HEK293 (cell line): ENCODE results near the gene IMPACT.

Source experiments
- CTCF ChIA-PET: fragments of 350-600 bp; formaldehyde crosslinking; extraction: SDS; loops from one replicate; lab custom pipeline; 2021; ENCODE audit warnings: antibody characterized with exemption; lab: Yijun Ruan, JAX
- POLR2A ChIA-PET: fragments of 300-600 bp; formaldehyde crosslinking; extraction: SDS; loops from one replicate; lab custom pipeline; 2020; ENCODE audit warnings: antibody characterized with exemption, inconsistent platforms; lab: Yijun Ruan, JAX
- H3K27ac ChIP-seq: fragments of 200-500 bp; sonication (Bioruptor generic); 2 replicates; pipeline ENCODE4 v1.5.1; 2014; ENCODE audit warnings: low read depth, low read length, control low read depth, inconsistent platforms; ENCODE audit errors: extremely low read depth
- H3K36me3 ChIP-seq, 2 experiments: fragments of 200-500 bp in 1 of 2; sonication (Bioruptor generic) in 1 of 2; 1 replicate in 1 of 2; 2 replicates in 1 of 2; pipeline ENCODE4 v1.5.1; 2014 to 2017; ENCODE audit warnings: inconsistent platforms in 2 of 2, low read length in 2 of 2; ENCODE audit not compliant: control insufficient read depth in 2 of 2, insufficient read depth in 1 of 2
- H3K4me1 ChIP-seq: fragments of 200-500 bp; sonication (Bioruptor generic); 2 replicates; pipeline ENCODE4 v1.5.1; 2014; ENCODE audit warnings: mild to moderate bottlenecking, low read length, inconsistent platforms; ENCODE audit not compliant: control insufficient read depth, insufficient read depth
- H3K4me3 ChIP-seq: 2 replicates; pipeline ENCODE4 v1.5.1; 2011; ENCODE audit warnings: low read depth, mild to moderate bottlenecking, control low read depth, low read length, moderate library complexity
- H3K9me3 ChIP-seq: fragments of 200-500 bp; sonication (Bioruptor generic); 2 replicates; pipeline ENCODE4 v1.5.1; 2014; ENCODE audit warnings: low read depth, low read length, inconsistent platforms; ENCODE audit not compliant: control insufficient read depth, insufficient read depth
- KLF1 ChIP-seq: fragments of 450-650 bp; formaldehyde crosslinking; IDR thresholded peaks from 2 replicates; pipeline ENCODE4 v1.5.1; 2016; ENCODE audit warnings: missing biosample characterization, missing genetic modification characterization
- KLF9 ChIP-seq: fragments of 450-650 bp; formaldehyde crosslinking; IDR thresholded peaks from 2 replicates; pipeline ENCODE4 v1.5.1; 2016; ENCODE audit warnings: missing biosample characterization, missing genetic modification characterization, low read depth
- SCRT2 ChIP-seq: fragments of 450-650 bp; formaldehyde crosslinking; IDR thresholded peaks from 2 replicates; pipeline ENCODE4 v1.5.1; 2016; ENCODE audit warnings: missing biosample characterization, missing genetic modification characterization
- YY2 ChIP-seq: fragments of 450-650 bp; formaldehyde crosslinking; IDR thresholded peaks from 2 replicates; pipeline ENCODE4 v1.5.1; 2016; ENCODE audit warnings: missing biosample characterization, missing genetic modification characterization
- ZNF148 ChIP-seq: fragments of 450-650 bp; formaldehyde crosslinking; IDR thresholded peaks from 2 replicates; pipeline ENCODE4 v1.5.0; 2017; ENCODE audit warnings: missing biosample characterization, missing genetic modification characterization, borderline replicate concordance
- ZNF157 ChIP-seq: fragments of 450-650 bp; formaldehyde crosslinking; IDR thresholded peaks from 2 replicates; pipeline ENCODE4 v1.5.1; 2016; ENCODE audit warnings: missing biosample characterization, missing genetic modification characterization
- ZNF202 ChIP-seq: fragments of 450-650 bp; formaldehyde crosslinking; IDR thresholded peaks from 2 replicates; pipeline ENCODE4 v1.5.1; 2016; ENCODE audit warnings: missing biosample characterization, missing genetic modification characterization, borderline replicate concordance
- ZNF324 ChIP-seq: fragments of 450-650 bp; formaldehyde crosslinking; IDR thresholded peaks from 2 replicates; pipeline ENCODE4 v1.5.1; 2016; ENCODE audit warnings: missing biosample characterization, missing genetic modification characterization
- ZNF350 ChIP-seq: fragments of 450-650 bp; formaldehyde crosslinking; IDR thresholded peaks from 2 replicates; pipeline ENCODE4 v1.5.0; 2017; ENCODE audit warnings: missing biosample characterization, mild to moderate bottlenecking, missing genetic modification characterization
- ZNF416 ChIP-seq: fragments of 450-650 bp; formaldehyde crosslinking; IDR thresholded peaks from 2 replicates; pipeline ENCODE4 v1.5.1; 2016; ENCODE audit warnings: missing biosample characterization, missing genetic modification characterization
- ZNF48 ChIP-seq: fragments of 450-650 bp; formaldehyde crosslinking; IDR thresholded peaks from 2 replicates; pipeline ENCODE4 v1.5.1; 2016; ENCODE audit warnings: missing biosample characterization, missing genetic modification characterization
- ZNF549 ChIP-seq: fragments of 450-650 bp; IDR thresholded peaks from 2 replicates; pipeline ENCODE4 v1.5.1; 2018; ENCODE audit warnings: missing biosample characterization, missing genetic modification characterization, mild to moderate bottlenecking, inconsistent platforms, moderate library complexity
- ZNF555 ChIP-seq: fragments of 450-650 bp; formaldehyde crosslinking; conservative IDR thresholded peaks from 2 replicates; pipeline ENCODE4 v1.5.1; 2017; ENCODE audit warnings: missing biosample characterization, mild to moderate bottlenecking, missing genetic modification characterization, inconsistent platforms
- ZNF560 ChIP-seq: fragments of 450-650 bp; formaldehyde crosslinking; IDR thresholded peaks from 2 replicates; pipeline ENCODE4 v1.5.1; 2017; ENCODE audit warnings: missing biosample characterization, missing genetic modification characterization, borderline replicate concordance
- ZNF670 ChIP-seq: fragments of 450-650 bp; formaldehyde crosslinking; IDR thresholded peaks from 2 replicates; pipeline ENCODE4 v1.5.1; 2016; ENCODE audit warnings: missing biosample characterization, missing genetic modification characterization, low read depth
- ZNF677 ChIP-seq: fragments of 450-650 bp; IDR thresholded peaks from 2 replicates; pipeline ENCODE4 v1.5.0; 2018; ENCODE audit warnings: missing biosample characterization, mild to moderate bottlenecking, missing genetic modification characterization, moderate library complexity
- ZNF837 ChIP-seq: fragments of 450-650 bp; formaldehyde crosslinking; IDR thresholded peaks from 2 replicates; pipeline ENCODE4 v1.5.1; 2016; ENCODE audit warnings: missing biosample characterization, missing genetic modification characterization
- TF ChIP-seq, protein P1 (sequence below): fragments of 450-650 bp; formaldehyde crosslinking; IDR thresholded peaks from 2 replicates; pipeline ENCODE4 v1.5.1; 2016; ENCODE audit warnings: missing biosample characterization, missing genetic modification characterization, borderline replicate concordance
- TF ChIP-seq, protein P2 (sequence below): fragments of 450-650 bp; formaldehyde crosslinking; IDR thresholded peaks from 2 replicates; pipeline ENCODE4 v1.5.1; 2016; ENCODE audit warnings: missing biosample characterization, missing genetic modification characterization
- TF ChIP-seq, protein P3 (sequence below): fragments of 450-650 bp; formaldehyde crosslinking; IDR thresholded peaks from 2 replicates; pipeline ENCODE4 v1.5.1; 2016; ENCODE audit warnings: missing biosample characterization, missing genetic modification characterization

Gene IMPACT

DNA sequence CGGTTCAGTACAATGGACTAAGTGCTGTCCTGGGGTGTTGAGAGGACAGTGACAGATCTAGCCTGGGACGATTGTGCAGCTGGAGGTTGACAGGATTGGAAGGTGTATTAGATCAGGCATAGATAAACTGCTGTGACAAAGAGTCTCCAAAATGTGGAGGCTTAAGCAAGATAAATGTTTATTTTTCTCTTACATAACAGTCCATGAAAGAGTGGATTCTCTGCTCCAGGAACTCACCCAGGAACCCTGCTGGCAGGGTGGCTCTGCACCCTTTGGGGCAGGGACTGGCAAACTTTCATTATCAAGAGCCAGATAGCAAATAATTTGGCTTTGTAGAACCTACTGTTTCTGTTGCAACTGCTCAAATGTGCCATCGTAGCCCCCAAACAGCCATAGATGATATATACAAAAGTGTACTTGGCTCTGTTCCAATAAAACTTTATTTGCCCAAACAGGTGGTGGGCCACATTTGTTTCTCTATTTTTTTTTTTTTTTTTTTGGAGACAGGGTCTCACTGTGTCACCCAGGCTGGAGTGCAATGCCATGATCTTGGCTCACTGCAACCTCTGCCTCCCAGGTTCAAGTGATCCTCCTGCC is 43.6 kb downstream of the IMPACT start:
- CTCF ChIA-PET = interaction anchor here (1.4 kb wide), 1 partner anchor 19 kb away, joined by 7 read pairs; no protein-coding TSS in a partner anchor
- POLR2A ChIA-PET = no interaction called here

DNA sequence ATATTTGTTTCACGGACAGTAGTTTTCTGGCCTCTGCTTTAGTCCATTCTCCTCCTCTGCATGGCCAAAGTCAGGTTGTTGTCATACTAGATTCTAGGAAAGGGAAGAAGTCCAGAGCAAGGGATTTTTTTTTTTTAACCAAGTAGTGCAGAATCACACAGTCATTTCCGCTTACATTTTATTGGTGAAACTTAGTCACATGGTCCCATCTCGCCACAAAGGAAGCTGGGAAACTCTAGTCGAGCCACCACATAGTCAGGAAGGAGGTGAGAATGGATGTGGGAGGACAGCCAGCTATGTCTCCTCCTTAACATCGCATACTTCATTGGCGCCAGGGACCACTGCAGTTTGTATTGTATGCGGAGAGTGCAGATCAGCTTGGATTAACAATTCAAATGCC is 44.3 kb downstream of the IMPACT start:
- Histone ChIP-seq H3K27ac (no peak overlapping the region), H3K36me3 (no peaks in the 10 kb centered on the region), H3K4me1 (no peaks in the 10 kb centered on the region), H3K9me3 (no peaks in the 10 kb centered on the region), H3K4me3 (no peak overlapping the region)
- no peak for TF ChIP-seq ZNF670 (tag by site-specific recombination)
- no peak for TF ChIP-seq ZNF837
- no peak for TF ChIP-seq ZNF677
- CTCF ChIA-PET = interaction anchor here (1.4 kb wide), 1 partner anchor 18 kb away, joined by 7 read pairs; no protein-coding TSS in a partner anchor
- POLR2A ChIA-PET = interaction anchor here (0.6 kb wide), 1 partner anchor 14 kb away, joined by 5 read pairs; no protein-coding TSS in a partner anchor

More for the DNA sequence above, 43.6 kb downstream of the IMPACT start:
- TF ChIP-seq ZNF350 (tag by site-specific recombination) (no peak), KLF9 (tag by site-specific recombination) (no peak), YY2 (tag by site-specific recombination) (no peak), ZNF560 (tag by site-specific recombination) (no peak), SCRT2 (no peak), ZNF48 (no peak), ZNF324 (tag by site-specific recombination) (no peak), ZNF202 (no peak), ZNF549 (no peak), ZNF416 (tag by site-specific recombination) (no peak), KLF1 (tag by site-specific recombination) (no peak), ZNF157 (no peak), ZNF555 (tag by site-specific recombination) (no peak), ZNF148 (tag by site-specific recombination) (no peak)
- TF ChIP-seq, protein P1, sequence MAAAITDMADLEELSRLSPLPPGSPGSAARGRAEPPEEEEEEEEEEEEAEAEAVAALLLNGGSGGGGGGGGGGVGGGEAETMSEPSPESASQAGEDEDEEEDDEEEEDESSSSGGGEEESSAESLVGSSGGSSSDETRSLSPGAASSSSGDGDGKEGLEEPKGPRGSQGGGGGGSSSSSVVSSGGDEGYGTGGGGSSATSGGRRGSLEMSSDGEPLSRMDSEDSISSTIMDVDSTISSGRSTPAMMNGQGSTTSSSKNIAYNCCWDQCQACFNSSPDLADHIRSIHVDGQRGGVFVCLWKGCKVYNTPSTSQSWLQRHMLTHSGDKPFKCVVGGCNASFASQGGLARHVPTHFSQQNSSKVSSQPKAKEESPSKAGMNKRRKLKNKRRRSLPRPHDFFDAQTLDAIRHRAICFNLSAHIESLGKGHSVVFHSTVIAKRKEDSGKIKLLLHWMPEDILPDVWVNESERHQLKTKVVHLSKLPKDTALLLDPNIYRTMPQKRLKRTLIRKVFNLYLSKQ (tag by site-specific recombination) = no peak
- TF ChIP-seq, protein P2, sequence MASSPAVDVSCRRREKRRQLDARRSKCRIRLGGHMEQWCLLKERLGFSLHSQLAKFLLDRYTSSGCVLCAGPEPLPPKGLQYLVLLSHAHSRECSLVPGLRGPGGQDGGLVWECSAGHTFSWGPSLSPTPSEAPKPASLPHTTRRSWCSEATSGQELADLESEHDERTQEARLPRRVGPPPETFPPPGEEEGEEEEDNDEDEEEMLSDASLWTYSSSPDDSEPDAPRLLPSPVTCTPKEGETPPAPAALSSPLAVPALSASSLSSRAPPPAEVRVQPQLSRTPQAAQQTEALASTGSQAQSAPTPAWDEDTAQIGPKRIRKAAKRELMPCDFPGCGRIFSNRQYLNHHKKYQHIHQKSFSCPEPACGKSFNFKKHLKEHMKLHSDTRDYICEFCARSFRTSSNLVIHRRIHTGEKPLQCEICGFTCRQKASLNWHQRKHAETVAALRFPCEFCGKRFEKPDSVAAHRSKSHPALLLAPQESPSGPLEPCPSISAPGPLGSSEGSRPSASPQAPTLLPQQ (tag by site-specific recombination) = no peak
- TF ChIP-seq, protein P3, sequence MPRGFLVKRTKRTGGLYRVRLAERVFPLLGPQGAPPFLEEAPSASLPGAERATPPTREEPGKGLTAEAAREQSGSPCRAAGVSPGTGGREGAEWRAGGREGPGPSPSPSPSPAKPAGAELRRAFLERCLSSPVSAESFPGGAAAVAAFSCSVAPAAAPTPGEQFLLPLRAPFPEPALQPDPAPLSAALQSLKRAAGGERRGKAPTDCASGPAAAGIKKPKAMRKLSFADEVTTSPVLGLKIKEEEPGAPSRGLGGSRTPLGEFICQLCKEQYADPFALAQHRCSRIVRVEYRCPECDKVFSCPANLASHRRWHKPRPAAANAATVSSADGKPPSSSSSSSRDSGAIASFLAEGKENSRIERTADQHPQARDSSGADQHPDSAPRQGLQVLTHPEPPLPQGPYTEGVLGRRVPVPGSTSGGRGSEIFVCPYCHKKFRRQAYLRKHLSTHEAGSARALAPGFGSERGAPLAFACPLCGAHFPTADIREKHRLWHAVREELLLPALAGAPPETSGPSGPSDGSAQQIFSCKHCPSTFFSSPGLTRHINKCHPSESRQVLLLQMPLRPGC = no peak
- Histone ChIP-seq H3K4me1 (no peaks in the 10 kb centered on the region), H3K27ac (no peak overlapping the region), H3K36me3 (no peaks in the 10 kb centered on the region), H3K9me3 (no peaks in the 10 kb centered on the region), H3K4me3 (no peak overlapping the region)
